IPS DF 6.9 (cell line): Measurements from ENCODE around the gene CHST10.
"Not testable (repeated sequence)": the region's sequence is repeated elsewhere in the genome, so short reads cannot be mapped to it uniquely, and the experiment has no call there.

Experiments
- DNase-seq: peaks from one replicate; pipeline ENCODE4 v3.0.0-alpha.2; 2013; ENCODE audit warnings: low read depth, low spot score
- H3K27ac ChIP-seq: one replicate; pipeline ENCODE4 v1.5.1; 2013; ENCODE audit warnings: low read length, control low read depth
- H3K27me3 ChIP-seq: 2 replicates; pipeline ENCODE4 v1.6.1; 2013; ENCODE audit warnings: mild to moderate bottlenecking, low read length; ENCODE audit not compliant: control insufficient read depth, insufficient read depth
- H3K36me3 ChIP-seq: 2 replicates; pipeline ENCODE4 v1.6.1; 2013; ENCODE audit warnings: low read length; ENCODE audit not compliant: control insufficient read depth, insufficient read depth
- H3K4me1 ChIP-seq: 2 replicates; pipeline ENCODE4 v1.6.1; 2013; ENCODE audit warnings: low read length; ENCODE audit not compliant: control insufficient read depth, insufficient read depth
- H3K4me3 ChIP-seq: 2 replicates; pipeline ENCODE4 v1.5.1; 2013; ENCODE audit warnings: mild to moderate bottlenecking, low read length
- H3K9me3 ChIP-seq: 2 replicates; pipeline ENCODE4 v1.6.1; 2013; ENCODE audit warnings: low read length, inconsistent platforms; ENCODE audit not compliant: control insufficient read depth, insufficient read depth
- WGBS: extraction: QIAGEN DNeasy Blood & Tissue Kit; methylation state at CpG from one replicate; pipeline ENCODE4 v1.1.7; 2013; ENCODE audit warnings: mixed read lengths, missing lambda C conversion rate; ENCODE audit not compliant: insufficient read length, insufficient coverage; 5-methylcytosine and 5-hydroxymethylcytosine counted together

CHST10 gene, protein sequence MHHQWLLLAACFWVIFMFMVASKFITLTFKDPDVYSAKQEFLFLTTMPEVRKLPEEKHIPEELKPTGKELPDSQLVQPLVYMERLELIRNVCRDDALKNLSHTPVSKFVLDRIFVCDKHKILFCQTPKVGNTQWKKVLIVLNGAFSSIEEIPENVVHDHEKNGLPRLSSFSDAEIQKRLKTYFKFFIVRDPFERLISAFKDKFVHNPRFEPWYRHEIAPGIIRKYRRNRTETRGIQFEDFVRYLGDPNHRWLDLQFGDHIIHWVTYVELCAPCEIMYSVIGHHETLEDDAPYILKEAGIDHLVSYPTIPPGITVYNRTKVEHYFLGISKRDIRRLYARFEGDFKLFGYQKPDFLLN

DNA sequence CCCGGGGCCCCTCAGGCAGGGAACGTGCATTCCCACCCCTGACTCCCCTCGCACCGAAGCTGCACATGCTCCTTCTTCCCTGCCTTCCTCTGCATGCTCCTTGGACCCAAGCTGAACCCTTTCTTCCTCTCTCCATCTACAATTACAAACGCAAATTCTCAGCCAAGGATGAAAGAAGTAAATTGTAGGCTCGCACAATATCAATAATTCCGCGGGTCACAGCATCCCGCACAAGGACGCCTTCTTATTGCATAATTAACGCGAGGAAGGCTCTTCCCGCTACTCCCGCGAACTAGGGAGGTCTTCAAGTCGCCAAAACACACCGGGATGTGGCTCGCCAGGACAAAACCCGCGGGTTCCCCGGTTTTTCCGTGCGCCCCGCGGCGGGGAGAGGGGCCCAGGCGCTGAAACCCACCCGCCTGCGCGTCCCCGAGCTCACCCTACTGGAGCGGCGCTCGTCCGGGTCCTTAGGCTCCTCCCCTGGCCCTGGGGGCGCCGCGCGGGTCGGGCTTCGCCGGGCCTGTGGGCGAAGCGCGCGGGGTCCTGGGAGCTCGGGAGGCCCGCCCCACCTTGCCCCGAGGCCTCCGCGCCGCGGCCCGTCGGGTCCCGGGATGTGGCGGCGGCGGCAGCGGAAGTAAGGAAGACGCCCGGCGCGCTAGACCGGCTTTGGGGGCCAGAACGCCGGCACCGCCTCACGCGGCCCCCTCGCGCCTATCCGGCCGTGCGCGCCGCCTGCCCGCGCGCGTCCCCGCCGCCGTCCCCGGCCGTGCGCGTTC lies at the start of gene CHST10:
Gene CHST10, minus strand, starts transcription at position 734 of the 776 bp plus-strand sequence. CDS start 10,993 bp downstream, outside the sequence.
- Histone ChIP-seq H3K4me1 (peaks cover 5% of the 10 kb centered on the region), H3K4me3 (peak within 1 kb of the TSS; percentile 64; the same call in 1 of the 2 replicates), H3K36me3 (no peaks in the 10 kb centered on the region), H3K27me3 (no peaks in the 10 kb centered on the region), H3K27ac (no peak within 1 kb of the TSS), H3K9me3 (no peaks in the 10 kb centered on the region)
- DNase-seq, result peak; percentile 13
- no CpG with 5 or more reads among the region's 88 CpGs for WGBS

DNA sequence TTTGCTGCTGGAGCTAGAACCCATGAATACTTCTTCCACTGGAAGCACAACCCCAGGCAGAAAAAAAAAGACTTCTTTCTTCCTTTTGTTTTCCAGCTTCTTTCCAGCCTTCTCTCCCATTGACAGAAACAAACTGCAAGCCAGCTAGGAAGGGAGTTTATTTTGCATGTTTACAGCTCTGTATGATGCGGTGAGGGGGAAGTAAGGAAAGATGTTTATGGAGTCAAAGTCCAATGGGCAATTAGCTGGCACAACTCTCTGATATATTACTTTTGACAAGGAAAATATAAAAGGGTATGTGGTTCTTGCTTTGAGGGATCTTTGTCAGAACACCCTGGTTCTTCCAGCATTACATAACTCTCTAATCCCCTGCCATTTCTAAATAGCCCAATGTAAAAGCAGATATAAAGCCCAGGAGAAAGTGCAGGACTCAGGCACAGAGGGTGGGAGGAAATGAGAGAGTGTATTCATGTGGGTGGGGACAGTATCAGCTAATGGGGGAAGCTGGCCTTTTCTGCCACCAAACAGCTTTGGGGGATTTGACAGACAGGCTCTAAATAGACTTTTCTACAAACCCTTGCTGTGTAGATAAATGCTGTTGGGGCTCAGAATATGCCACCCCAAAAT lies 43.5 kb upstream of the CHST10 start:
- no peaks in the 10 kb centered on the region for H3K4me1 ChIP-seq
- no peaks in the 10 kb centered on the region for H3K36me3 ChIP-seq
- H3K9me3 ChIP-seq, result no peaks in the 10 kb centered on the region; the same call in 1 of the 2 replicates
- H3K4me3 ChIP-seq, result no peak overlapping the region
- no peak overlapping the region for H3K27ac ChIP-seq
- H3K27me3 ChIP-seq, result no peaks in the 10 kb centered on the region
- no peak for DNase-seq
- no CpG with 5 or more reads among the region's 1 CpG for WGBS

- H3K9me3 ChIP-seq, H3K4me3 ChIP-seq, DNase-seq, H3K27ac ChIP-seq, H3K36me3 ChIP-seq, H3K27me3 ChIP-seq, H3K4me1 ChIP-seq: not testable (repeated sequence)
Measured at GRCh38 chr2:100456357-100456756, 38.9 kb upstream of the CHST10 start.

- no CpG with 5 or more reads among the region's 4 CpGs for WGBS
- Histone ChIP-seq H3K36me3 (no peaks in the 10 kb centered on the region), H3K4me3 (no peak overlapping the region), H3K27ac (no peak overlapping the region), H3K9me3 (no peaks in the 10 kb centered on the region; the same call in 1 of the 2 replicates), H3K4me1 (no peaks in the 10 kb centered on the region), H3K27me3 (no peaks in the 10 kb centered on the region)
- no peak for DNase-seq
Measured at GRCh38 chr2:100453853-100454252, 36.4 kb upstream of the CHST10 start.

GRCh38 chr2:100451734-100452133 lies 34.3 kb upstream of the CHST10 start:
- H3K27ac ChIP-seq, result no peak overlapping the region
- no peak overlapping the region for H3K4me3 ChIP-seq
- DNase-seq, result no peak
- no peaks in the 10 kb centered on the region for H3K4me1 ChIP-seq
- H3K36me3 ChIP-seq, result no peaks in the 10 kb centered on the region
- H3K27me3 ChIP-seq, result no peaks in the 10 kb centered on the region
- H3K9me3 ChIP-seq, result no peaks in the 10 kb centered on the region; the same call in 1 of the 2 replicates

DNA sequence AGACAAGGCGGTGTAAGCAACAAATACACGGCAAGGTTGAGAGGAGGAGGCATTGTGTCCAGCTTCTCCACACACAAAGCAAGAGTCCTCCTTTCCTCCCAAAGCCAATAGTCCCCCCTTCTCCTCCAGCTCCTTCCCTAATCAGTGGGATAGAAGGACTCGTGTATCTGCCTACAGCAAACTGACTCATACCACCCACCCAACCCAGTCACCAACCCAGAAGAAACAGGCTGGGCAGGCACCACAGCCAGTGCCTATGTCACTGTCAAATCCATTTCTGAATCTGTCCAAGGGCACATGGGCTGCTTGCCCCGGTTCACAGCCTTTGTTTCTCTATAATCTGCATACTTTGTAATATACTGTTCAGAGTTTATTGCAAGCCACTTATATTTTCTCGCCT lies 33.6 kb upstream of the CHST10 start:
- Histone ChIP-seq H3K27ac (no peak overlapping the region), H3K9me3 (no peaks in the 10 kb centered on the region; the same call in 1 of the 2 replicates), H3K27me3 (no peaks in the 10 kb centered on the region), H3K4me1 (no peaks in the 10 kb centered on the region), H3K4me3 (no peak overlapping the region), H3K36me3 (no peaks in the 10 kb centered on the region)
- DNase-seq, result no peak
- WGBS, result no CpG with 5 or more reads among the region's 5 CpGs

- Histone ChIP-seq H3K9me3 (no peaks in the 10 kb centered on the region), H3K4me3 (no peak overlapping the region), H3K36me3 (no peaks in the 10 kb centered on the region), H3K4me1 (no peaks in the 10 kb centered on the region), H3K27me3 (no peaks in the 10 kb centered on the region), H3K27ac (no peak overlapping the region)
- WGBS, result no CpG with 5 or more reads among the region's 2 CpGs
- DNase-seq, result no peak
Measured at GRCh38 chr2:100446696-100447095, 29.2 kb upstream of the CHST10 start.

- DNase-seq, result no peak
- Histone ChIP-seq H3K4me1 (no peaks in the 10 kb centered on the region), H3K27ac (no peak overlapping the region), H3K27me3 (no peaks in the 10 kb centered on the region), H3K36me3 (no peaks in the 10 kb centered on the region), H3K4me3 (no peak overlapping the region), H3K9me3 (no peaks in the 10 kb centered on the region)
- WGBS, result no CpG with 5 or more reads among the region's 8 CpGs
Measured at GRCh38 chr2:100437751-100438150, 20.3 kb upstream of the CHST10 start.

GRCh38 chr2:100429726-100430125 lies 12.3 kb upstream of the CHST10 start:
- no peak overlapping the region for H3K4me3 ChIP-seq
- H3K36me3 ChIP-seq, result no peaks in the 10 kb centered on the region
- no peaks in the 10 kb centered on the region for H3K9me3 ChIP-seq
- H3K4me1 ChIP-seq, result no peaks in the 10 kb centered on the region
- no peaks in the 10 kb centered on the region for H3K27me3 ChIP-seq
- no peak overlapping the region for H3K27ac ChIP-seq
- WGBS, result no CpG with 5 or more reads among the region's 1 CpG
- DNase-seq, result no peak

- Histone ChIP-seq H3K4me3 (no peak overlapping the region), H3K27me3 (no peaks in the 10 kb centered on the region), H3K36me3 (no peaks in the 10 kb centered on the region), H3K4me1 (no peaks in the 10 kb centered on the region), H3K9me3 (no peaks in the 10 kb centered on the region), H3K27ac (no peak overlapping the region)
- peak; percentile 47 for DNase-seq
- WGBS, result no CpG with 5 or more reads among the region's 11 CpGs
Measured at GRCh38 chr2:100427627-100428258, 10.3 kb upstream of the CHST10 start.
